Measurements from ENCODE around the gene XRCC3. TPM values are rescaled to one million over a fixed set of nuclear protein-coding genes. Genes with fewer than 3 reads are reported as not detected.

The XRCC3 gene
- total and polyA plus RNA-seq, 2 experiments from 2014 or later = 15.8 to 27.5 TPM

DNA sequence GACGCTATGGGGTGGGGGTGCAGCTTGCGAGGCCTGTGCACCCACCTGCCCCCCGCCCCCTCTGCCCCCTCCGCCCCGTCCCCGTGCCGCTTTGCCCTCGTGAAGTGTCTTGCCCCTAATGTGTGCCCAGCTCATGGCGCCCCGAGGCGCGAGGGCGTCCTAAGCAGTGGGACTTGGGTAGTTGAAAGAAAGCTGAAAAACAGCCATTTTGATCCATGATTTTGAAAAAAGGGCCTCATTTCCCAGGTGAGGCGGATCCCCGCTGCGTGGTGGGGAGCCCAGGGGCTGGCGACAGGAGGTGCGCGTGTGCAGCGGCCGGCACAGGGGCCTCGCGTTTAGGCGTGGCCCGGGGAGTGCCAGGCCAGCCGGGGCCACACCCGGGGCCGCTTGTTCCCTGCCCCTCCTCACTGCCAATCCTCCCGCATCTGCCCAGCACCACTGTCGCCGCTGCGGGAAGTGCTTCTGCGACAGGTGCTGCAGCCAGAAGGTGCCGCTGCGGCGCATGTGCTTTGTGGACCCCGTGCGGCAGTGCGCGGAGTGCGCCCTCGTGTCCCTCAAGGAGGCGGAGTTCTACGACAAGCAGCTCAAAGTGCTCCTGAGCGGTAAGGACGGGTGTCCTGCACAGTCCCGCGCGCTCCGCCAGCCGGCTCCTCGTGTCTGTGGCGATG is 12.2 kb upstream of the XRCC3 start:
- Histone ChIP-seq H3K27me3 (no peaks in the 10 kb centered on the region), H3K4me1 (ENCODE audit: low read depth) (peaks cover 17% of the 10 kb centered on the region), H3K9me3 (ENCODE audit: low read depth) (no peaks in the 10 kb centered on the region), H3K36me3 (peaks cover 6% of the 10 kb centered on the region), H3K27ac (no peak overlapping the region), H3K4me3 (no peak overlapping the region)
- no peak for DNase-seq (ENCODE audit: low read depth in 1 of 2, low spot score in 1 of 2)
- TF ChIP-seq CTCF (IDR thresholded peaks at IDR 0.05; ENCODE audit: low read depth, low read length) = no peak

- Histone ChIP-seq H3K36me3 (peaks cover 6% of the 10 kb centered on the region), H3K9me3 (ENCODE audit: low read depth) (no peaks in the 10 kb centered on the region), H3K27me3 (no peaks in the 10 kb centered on the region), H3K27ac (no peak overlapping the region), H3K4me1 (ENCODE audit: low read depth) (peaks cover 17% of the 10 kb centered on the region), H3K4me3 (no peak overlapping the region)
- no peak for DNase-seq (ENCODE audit: low read depth in 1 of 2, low spot score in 1 of 2)
- TF ChIP-seq CTCF (IDR thresholded peaks at IDR 0.05; ENCODE audit: low read depth, low read length) = no peak
These were observed 11.2 kb upstream of the XRCC3 start for GRCh38 chr14:103726474-103726873.

GRCh38 chr14:103725739-103726395 is 10.6 kb upstream of the XRCC3 start:
- Histone ChIP-seq H3K9me3 (ENCODE audit: low read depth) (no peaks in the 10 kb centered on the region), H3K4me3 (no peak overlapping the region), H3K4me1 (ENCODE audit: low read depth) (peaks cover 19% of the 10 kb centered on the region), H3K36me3 (peaks cover 6% of the 10 kb centered on the region), H3K27me3 (no peaks in the 10 kb centered on the region), H3K27ac (no peak overlapping the region)
- no peak for TF ChIP-seq CTCF (IDR thresholded peaks at IDR 0.05; ENCODE audit: low read depth, low read length)
- no peak for DNase-seq (ENCODE audit: low read depth in 1 of 2, low spot score in 1 of 2)

- H3K27ac ChIP-seq = no peak overlapping the region
- peaks cover 22% of the 10 kb centered on the region for H3K4me1 ChIP-seq (ENCODE audit: low read depth)
- TF ChIP-seq CTCF (IDR thresholded peaks at IDR 0.05; ENCODE audit: low read depth, low read length) = no peak
- peaks cover 6% of the 10 kb centered on the region for H3K36me3 ChIP-seq
- no peak overlapping the region for H3K4me3 ChIP-seq
- no peaks in the 10 kb centered on the region for H3K9me3 ChIP-seq (ENCODE audit: low read depth)
- no peak for DNase-seq (ENCODE audit: low read depth in 1 of 2, low spot score in 1 of 2)
- no peaks in the 10 kb centered on the region for H3K27me3 ChIP-seq
These were observed 9.9 kb upstream of the XRCC3 start for GRCh38 chr14:103725001-103725682.

- H3K36me3 ChIP-seq = peaks cover 4% of the 10 kb centered on the region
- H3K27me3 ChIP-seq = no peaks in the 10 kb centered on the region
- no peaks in the 10 kb centered on the region for H3K9me3 ChIP-seq (ENCODE audit: low read depth)
- peaks cover 30% of the 10 kb centered on the region for H3K4me1 ChIP-seq (ENCODE audit: low read depth)
- H3K27ac ChIP-seq = peak overlapping the region; percentile 63
- no peak for TF ChIP-seq CTCF (IDR thresholded peaks at IDR 0.05; ENCODE audit: low read depth, low read length)
- no peak overlapping the region for H3K4me3 ChIP-seq
- peak; percentile 77 to 83 for DNase-seq (ENCODE audit: low read depth in 1 of 2, low spot score in 1 of 2)
These were observed 8.9 kb upstream of the XRCC3 start for GRCh38 chr14:103724116-103724515.

Data from cardiac muscle cell (in vitro differentiated cells and primary cell).